ENCODE data around the gene CLSTN3. TPM values are rescaled to one million over a fixed set of nuclear protein-coding genes. Genes with fewer than 3 reads are reported as not detected.
A peak's percentile ranks its signal among the peaks of the same experiment; 100 is the strongest.

The CLSTN3 gene
- total RNA-seq, 1 experiment from 2014 or later, result 40.2 TPM

DNA sequence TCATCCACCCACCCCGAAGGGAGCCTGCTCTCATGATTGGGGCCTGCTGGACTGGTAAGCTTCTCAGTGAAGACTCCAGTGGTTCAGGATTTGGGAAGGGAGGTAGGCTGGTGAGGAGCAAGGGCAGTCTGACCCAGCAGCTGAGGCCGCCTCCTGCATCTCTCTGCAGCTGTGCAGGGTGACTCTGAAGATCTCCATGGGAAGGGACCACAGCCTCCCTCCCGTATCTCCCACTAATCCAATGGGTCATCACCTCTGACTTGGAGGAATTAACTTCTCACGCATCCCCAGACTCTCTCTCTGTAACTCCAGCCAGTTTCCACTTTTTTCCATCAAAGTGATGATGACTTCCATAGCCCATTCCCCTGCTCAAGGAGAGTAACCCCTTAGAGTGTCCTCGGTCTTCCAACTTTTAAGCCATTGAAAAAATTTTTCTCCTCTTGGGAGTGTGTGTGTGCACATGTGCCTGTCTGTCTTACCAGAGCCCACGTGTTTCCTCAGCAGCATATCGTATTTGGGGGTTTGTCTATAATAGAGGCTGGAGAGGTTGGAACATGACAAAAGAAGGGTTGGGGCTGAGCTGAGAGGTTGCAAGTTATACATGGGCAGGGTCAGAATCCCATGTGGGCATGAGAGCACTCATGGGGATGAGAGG is 11.3 kb downstream of the CLSTN3 start:
- H3K27ac Mint-ChIP-seq (ENCODE audit: unreplicated experiment), result no peak overlapping the region
- Histone ChIP-seq H3K36me3 (ENCODE audit: control insufficient read depth, insufficient read depth, low read length) (no peaks in the 10 kb centered on the region), H3K4me1 (no peaks in the 10 kb centered on the region), H3K4me3 (ENCODE audit: low read depth, low read length) (no peak overlapping the region), H3K27me3 (replicated peaks; ENCODE audit: control insufficient read depth, insufficient read depth, low read length) (no peaks in the 10 kb centered on the region), H3K9me3 (no peaks in the 10 kb centered on the region)
- no peak for DNase-seq
- CTCF ChIA-PET, result interaction anchor here (0.7 to 1.8 kb wide), 4 partner anchors 13 to 48 kb away, joined by 3 to 9 read pairs (median 4); partner anchors contain the start of genes C1RL, PEX5 and RBP5
- TF ChIP-seq, protein P1, sequence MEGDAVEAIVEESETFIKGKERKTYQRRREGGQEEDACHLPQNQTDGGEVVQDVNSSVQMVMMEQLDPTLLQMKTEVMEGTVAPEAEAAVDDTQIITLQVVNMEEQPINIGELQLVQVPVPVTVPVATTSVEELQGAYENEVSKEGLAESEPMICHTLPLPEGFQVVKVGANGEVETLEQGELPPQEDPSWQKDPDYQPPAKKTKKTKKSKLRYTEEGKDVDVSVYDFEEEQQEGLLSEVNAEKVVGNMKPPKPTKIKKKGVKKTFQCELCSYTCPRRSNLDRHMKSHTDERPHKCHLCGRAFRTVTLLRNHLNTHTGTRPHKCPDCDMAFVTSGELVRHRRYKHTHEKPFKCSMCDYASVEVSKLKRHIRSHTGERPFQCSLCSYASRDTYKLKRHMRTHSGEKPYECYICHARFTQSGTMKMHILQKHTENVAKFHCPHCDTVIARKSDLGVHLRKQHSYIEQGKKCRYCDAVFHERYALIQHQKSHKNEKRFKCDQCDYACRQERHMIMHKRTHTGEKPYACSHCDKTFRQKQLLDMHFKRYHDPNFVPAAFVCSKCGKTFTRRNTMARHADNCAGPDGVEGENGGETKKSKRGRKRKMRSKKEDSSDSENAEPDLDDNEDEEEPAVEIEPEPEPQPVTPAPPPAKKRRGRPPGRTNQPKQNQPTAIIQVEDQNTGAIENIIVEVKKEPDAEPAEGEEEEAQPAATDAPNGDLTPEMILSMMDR (IDR thresholded peaks at IDR 0.05; ENCODE audit: insufficient read depth in 1 of 2, low read depth in 1 of 2, low read length in 1 of 2, severe bottlenecking in 1 of 2, unreplicated experiment in 1 of 2), result no peak
- POLR2A ChIA-PET, result interaction anchor here (0.6 kb wide), 1 partner anchor 298 kb away, joined by 3 read pairs; no protein-coding TSS in a partner anchor
- no TSS peak for BruUV-seq (replicated peaks)
- no peaks in the 10 kb centered on the region for H3K27me3 Mint-ChIP-seq (ENCODE audit: insufficient read depth, unreplicated experiment)
- no peaks in the 10 kb centered on the region for H3K4me1 Mint-ChIP-seq (ENCODE audit: low read depth, unreplicated experiment)
- intact Hi-C loops (cut with micrococcal nuclease; ENCODE audit: unreplicated experiment), result loop anchor here (1.0 kb wide), 3 partner anchors 47 to 497 kb away; no protein-coding TSS in a partner anchor
- H3K9me3 Mint-ChIP-seq (ENCODE audit: unreplicated experiment), result no peaks in the 10 kb centered on the region
- H3K4me3 Mint-ChIP-seq (ENCODE audit: unreplicated experiment), result no peak overlapping the region
- H3K36me3 Mint-ChIP-seq (ENCODE audit: insufficient read depth, unreplicated experiment), result peaks cover 9% of the 10 kb centered on the region

DNA sequence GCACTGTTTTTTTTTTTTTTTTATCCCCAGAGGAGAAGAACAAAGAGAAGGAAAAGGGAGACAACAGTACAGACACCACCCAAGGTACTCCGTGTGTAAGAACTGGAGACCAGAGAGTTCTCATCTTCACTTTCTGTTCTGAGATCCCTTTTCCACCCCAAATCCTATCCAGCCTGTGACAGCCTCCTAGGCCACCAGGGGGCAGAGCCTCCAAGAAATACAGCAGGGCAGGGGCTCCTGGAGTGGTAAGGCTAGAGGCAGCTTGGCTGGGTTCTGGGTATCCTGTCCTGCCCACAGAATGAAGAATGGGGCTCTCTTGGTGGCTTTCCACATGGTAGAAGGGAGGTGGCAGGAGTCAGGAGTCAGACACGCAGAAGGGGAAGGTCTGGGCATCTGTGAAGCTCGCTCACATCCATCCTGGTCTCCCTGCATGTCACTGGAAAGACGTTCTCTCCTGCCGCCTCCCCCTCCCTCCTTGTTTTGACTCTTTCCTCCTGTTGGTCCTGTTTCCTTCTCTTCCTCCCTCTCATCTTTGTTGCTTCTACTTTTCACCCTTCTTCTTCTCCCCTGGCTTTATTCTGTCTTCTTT is 12.0 kb downstream of the CLSTN3 start:
- H3K27me3 ChIP-seq (replicated peaks; ENCODE audit: control insufficient read depth, insufficient read depth, low read length), result no peaks in the 10 kb centered on the region
- BruUV-seq (replicated peaks), result no TSS peak
- POLR2A ChIA-PET, result no interaction called here
- H3K4me3 Mint-ChIP-seq (ENCODE audit: unreplicated experiment), result no peak overlapping the region
- H3K9me3 ChIP-seq, result no peaks in the 10 kb centered on the region
- no peaks in the 10 kb centered on the region for H3K4me1 Mint-ChIP-seq (ENCODE audit: low read depth, unreplicated experiment)
- H3K36me3 ChIP-seq (ENCODE audit: control insufficient read depth, insufficient read depth, low read length), result no peaks in the 10 kb centered on the region
- CTCF ChIA-PET, result interaction anchor here (0.7 kb wide), 4 partner anchors 13 to 129 kb away, joined by 3 to 6 read pairs (median 4); partner anchors contain the start of gene RBP5
- no peaks in the 10 kb centered on the region for H3K27me3 Mint-ChIP-seq (ENCODE audit: insufficient read depth, unreplicated experiment)
- H3K27ac Mint-ChIP-seq (ENCODE audit: unreplicated experiment), result no peak overlapping the region
- TF ChIP-seq, protein P1 (IDR thresholded peaks at IDR 0.05; ENCODE audit: insufficient read depth in 1 of 2, low read depth in 1 of 2, low read length in 1 of 2, severe bottlenecking in 1 of 2, unreplicated experiment in 1 of 2), result peak; percentile 91 to 93
- peaks cover 11% of the 10 kb centered on the region for H3K36me3 Mint-ChIP-seq (ENCODE audit: insufficient read depth, unreplicated experiment)
- H3K9me3 Mint-ChIP-seq (ENCODE audit: unreplicated experiment), result no peaks in the 10 kb centered on the region
- DNase-seq, result peak; percentile 75 to 81
- no peak overlapping the region for H3K4me3 ChIP-seq (ENCODE audit: low read depth, low read length)
- intact Hi-C loops (cut with micrococcal nuclease; ENCODE audit: unreplicated experiment), result loop anchor here (1.0 kb wide), 3 partner anchors 46 to 496 kb away; no protein-coding TSS in a partner anchor
- no peaks in the 10 kb centered on the region for H3K4me1 ChIP-seq

DNA sequence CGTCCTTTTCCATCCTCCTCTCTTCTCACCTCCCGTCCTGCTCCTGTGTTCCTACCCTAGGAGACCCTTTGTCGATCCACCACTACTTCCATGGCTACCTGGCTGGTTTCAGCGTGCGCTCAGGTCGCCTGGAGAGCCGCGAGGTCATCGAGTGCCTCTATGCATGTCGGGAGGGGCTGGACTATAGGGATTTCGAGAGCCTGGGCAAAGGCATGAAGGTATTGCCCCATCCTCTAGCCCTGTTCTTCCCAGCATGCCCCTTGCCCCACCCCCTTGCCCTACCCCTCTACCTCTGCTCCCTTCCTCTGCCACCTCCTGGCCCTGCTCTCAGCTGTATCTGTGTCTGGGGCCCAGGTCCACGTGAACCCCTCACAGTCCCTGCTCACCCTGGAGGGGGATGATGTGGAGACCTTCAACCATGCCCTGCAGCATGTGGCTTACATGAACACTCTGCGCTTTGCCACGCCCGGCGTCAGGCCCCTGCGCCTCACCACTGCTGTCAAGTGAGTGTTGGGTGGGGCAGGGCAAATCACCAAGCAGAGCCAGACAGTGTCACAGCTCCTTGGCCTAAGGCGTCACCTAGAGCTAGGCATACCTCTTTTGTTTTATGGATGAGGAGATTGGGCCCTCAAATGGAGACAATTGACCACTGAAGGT is 12.8 kb downstream of the CLSTN3 start:
- intact Hi-C loops (cut with micrococcal nuclease; ENCODE audit: unreplicated experiment), result loop anchor here (1.0 kb wide), 3 partner anchors 45 to 495 kb away; no protein-coding TSS in a partner anchor
- Mint-ChIP-seq H3K27ac (ENCODE audit: unreplicated experiment) (no peak overlapping the region), H3K4me1 (ENCODE audit: low read depth, unreplicated experiment) (no peaks in the 10 kb centered on the region), H3K4me3 (ENCODE audit: unreplicated experiment) (no peak overlapping the region), H3K36me3 (ENCODE audit: insufficient read depth, unreplicated experiment) (peaks cover 14% of the 10 kb centered on the region), H3K27me3 (ENCODE audit: insufficient read depth, unreplicated experiment) (no peaks in the 10 kb centered on the region), H3K9me3 (ENCODE audit: unreplicated experiment) (no peaks in the 10 kb centered on the region)
- H3K9me3 ChIP-seq, result no peaks in the 10 kb centered on the region
- no peak overlapping the region for H3K4me3 ChIP-seq (ENCODE audit: low read depth, low read length)
- no peaks in the 10 kb centered on the region for H3K4me1 ChIP-seq
- no TSS peak for BruUV-seq (replicated peaks)
- H3K36me3 ChIP-seq (ENCODE audit: control insufficient read depth, insufficient read depth, low read length), result no peaks in the 10 kb centered on the region
- TF ChIP-seq, protein P1 (IDR thresholded peaks at IDR 0.05; ENCODE audit: insufficient read depth in 1 of 2, low read depth in 1 of 2, low read length in 1 of 2, severe bottlenecking in 1 of 2, unreplicated experiment in 1 of 2), result no peak
- no peak for DNase-seq
- CTCF ChIA-PET, result interaction anchor here (0.7 kb wide), 2 partner anchors 12 to 20 kb away, joined by 3 read pairs; no protein-coding TSS in a partner anchor
- POLR2A ChIA-PET, result no interaction called here
- H3K27me3 ChIP-seq (replicated peaks; ENCODE audit: control insufficient read depth, insufficient read depth, low read length), result no peaks in the 10 kb centered on the region

Data from Caco-2 (cell line).